HG02588 (cell line): ENCODE measurements around the gene YIPF1.
"Not testable (repeated sequence)": the region's sequence is repeated elsewhere in the genome, so short reads cannot be mapped to it uniquely, and the experiment has no call there.

Experiments used
- ATAC-seq: cut with Tn5 transposase; IDR thresholded peaks from one replicate; pipeline ENCODE4 v1.9.1; 2021; ENCODE audit warnings: mild to moderate bottlenecking, moderate library complexity; ENCODE audit not compliant: unreplicated experiment

YIPF1 gene

DNA sequence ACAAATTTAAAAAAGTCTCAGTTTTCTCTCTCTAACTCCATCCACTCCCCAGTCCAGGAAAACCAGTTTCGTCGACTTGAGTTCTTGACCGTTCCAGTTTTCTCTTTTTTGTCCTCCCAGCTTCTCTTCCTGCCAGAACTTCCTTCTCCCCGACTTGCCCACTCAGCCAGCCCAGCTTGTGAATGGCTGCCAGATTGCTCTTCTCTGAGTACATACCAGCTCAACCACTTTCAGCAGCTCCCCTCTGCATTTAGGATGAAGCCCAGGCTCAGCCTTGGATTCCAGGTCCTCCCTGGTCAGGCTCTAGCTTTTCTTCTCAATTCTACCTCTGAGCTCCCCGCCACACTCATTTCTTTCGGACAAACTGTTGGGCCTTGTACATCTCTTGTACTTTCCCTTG lies 5.8 kb upstream of the YIPF1 start:
- ATAC-seq: no peak

DNA sequence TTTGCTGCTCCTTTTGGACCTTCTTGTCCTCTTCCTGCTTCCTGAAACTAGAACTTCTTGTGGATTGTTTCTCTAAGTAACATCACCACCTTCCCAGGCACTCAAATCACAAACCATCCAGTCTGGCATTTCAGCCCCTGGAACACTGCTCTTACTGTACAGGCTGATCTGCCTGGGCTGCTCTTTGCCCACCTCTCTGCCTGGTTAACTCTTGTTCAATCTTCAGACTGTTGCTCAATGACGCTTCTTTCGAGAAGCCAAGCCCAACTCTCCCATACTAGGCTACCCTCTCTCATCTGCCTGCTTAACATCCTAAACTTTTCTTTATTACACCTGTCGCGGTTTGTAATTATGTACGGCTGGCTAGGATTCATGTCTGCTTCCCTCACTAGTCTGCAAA lies 5.0 kb upstream of the YIPF1 start:
- no peak for ATAC-seq

DNA sequence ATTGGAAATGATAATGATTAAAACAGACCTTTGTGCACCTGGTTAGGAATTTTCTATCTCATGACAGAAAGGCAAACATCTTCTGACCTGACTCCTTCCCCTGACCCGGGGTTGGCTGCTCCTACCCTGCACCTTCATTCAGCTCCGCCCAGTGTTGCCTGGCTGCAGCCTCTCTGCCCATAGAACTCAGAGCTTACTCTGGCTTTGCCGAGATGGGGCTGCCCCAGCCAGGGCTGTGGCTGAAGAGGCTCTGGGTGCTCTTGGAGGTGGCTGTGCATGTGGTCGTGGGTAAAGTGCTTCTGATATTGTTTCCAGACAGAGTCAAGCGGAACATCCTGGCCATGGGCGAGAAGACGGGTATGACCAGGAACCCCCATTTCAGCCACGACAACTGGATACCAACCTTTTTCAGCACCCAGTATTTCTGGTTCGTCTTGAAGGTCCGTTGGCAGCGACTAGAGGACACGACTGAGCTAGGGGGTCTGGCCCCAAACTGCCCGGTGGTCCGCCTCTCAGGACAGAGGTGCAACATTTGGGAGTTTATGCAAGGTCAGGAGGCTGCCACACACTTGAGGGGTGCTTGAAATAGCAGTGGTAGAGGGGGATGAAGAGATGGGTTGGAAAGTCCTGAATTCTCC lies 4.5 kb upstream of the YIPF1 start, which contains the start of gene DIO1:
Gene DIO1 (plus strand): TSS at position 189 of the 638 bp plus-strand sequence. CDS start 24 bp downstream, at position 213.
- no peak for ATAC-seq

DNA sequence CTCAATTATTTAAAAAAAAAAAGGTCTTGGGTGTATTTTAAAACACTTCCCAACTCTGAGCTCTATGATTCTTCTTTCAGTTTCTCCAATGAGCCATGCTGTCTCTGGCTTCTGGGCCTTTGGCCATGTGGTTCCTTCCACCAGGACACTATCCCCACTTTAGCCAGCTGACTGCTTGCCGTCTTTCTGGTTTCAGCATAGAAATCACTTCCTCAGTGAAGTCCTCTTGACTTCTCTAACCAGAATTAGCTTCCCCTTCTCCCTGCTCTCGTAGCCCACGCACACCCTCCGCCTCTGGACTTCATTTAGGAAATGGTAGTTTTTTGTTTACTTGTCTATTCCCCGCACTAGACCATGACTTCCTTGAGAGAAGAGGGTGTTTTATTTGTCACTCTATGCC lies 3.3 kb upstream of the YIPF1 start:
- ATAC-seq: no peak

DNA sequence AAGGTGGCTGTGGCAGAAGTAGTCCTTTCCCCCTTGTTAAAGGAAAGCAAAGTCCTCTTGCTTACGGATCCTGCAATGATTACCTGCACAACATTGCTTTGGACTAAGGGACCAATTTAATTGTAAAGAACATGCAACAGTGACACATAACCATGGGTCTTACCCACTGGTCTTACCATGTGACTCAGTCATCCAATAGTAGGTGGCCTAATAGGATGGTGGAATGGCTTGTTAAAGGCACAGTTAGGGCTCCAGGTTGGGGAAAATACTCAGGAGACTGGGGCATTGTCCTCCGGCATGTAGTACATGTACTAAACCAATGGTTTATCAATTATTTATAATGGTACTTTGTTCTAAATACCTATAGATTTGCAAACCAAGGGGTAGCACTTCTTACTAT lies 2.1 kb upstream of the YIPF1 start:
- ATAC-seq: no peak

DNA sequence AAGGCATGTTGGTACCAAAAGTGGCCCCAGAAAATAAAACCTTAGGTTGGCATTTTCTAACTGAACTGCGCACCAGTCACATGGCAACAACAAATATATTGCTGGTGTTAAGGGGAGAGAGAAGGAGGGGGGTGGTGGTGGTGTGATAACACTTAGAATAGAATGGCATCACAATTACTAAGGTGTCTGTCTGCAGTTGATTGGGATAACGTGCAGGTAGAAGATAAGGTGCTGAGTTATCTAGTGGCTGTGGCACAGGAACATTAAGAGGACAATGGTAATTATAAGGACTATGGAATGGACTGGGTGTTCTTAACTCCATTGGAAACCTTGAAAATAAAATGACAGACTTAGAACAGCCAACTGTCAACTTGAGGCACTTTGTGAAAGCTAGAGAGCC lies 1.4 kb upstream of the YIPF1 start:
- no peak for ATAC-seq

DNA sequence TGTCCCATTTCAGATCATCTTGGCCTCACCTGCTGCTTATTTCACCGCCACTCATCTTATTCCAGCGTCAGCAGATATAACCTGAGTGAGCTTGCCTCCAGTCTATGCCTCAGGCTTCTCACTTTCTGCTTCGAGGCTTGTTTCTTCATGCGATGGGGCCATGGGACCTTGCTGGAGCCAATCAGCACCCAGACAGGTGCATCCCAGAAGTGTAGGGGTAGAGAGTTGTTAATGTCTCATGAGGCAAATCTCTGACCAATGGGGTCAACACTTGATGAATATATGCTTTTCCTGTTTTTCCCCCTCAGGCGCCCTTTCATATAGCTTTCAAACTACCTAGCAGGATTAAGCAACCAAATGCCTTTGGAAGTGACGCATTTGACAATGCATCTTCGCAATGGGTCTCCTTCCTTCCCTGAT lies 935 bp upstream of the YIPF1 start:
- ATAC-seq: no peak

DNA sequence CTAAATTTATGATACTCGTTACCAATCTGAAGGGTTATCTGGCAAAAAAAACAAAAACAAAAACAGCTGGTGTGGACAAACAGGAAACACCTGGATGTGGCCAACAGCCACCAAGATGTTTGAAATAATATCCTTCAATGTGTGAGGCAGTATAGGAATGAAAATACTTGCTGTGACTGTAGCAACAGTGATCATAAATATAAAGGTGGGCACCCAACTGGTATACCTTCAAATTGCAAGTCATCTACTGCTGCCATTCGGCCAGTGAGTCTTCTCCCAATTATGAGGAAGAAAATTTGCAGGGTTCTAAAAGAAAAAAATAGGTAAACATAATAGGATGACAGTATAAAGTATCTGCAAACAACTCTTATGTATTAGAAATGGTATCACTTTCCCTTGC lies 916 bp downstream of the YIPF1 start:
- no peak for ATAC-seq

DNA sequence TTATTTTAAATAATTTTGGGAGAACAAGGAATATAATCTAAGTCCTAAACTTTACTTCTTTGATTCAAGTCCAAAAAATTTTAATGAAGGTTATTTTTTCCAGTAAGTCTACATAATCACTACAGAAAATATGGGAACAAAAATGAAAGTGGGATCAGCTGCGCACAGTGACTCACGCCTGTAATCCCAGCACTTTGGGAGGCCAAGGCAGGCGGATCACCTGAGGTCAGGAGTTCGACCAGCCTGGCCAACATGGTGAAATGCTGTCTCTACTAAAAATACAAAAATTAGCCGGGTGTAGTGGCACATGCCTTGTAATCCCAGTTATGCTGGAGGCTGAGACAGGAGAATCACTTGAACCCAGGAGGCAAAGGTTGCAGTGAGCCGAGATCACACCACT lies 6.0 kb downstream of the YIPF1 start:
- not testable (repeated sequence) for ATAC-seq

DNA sequence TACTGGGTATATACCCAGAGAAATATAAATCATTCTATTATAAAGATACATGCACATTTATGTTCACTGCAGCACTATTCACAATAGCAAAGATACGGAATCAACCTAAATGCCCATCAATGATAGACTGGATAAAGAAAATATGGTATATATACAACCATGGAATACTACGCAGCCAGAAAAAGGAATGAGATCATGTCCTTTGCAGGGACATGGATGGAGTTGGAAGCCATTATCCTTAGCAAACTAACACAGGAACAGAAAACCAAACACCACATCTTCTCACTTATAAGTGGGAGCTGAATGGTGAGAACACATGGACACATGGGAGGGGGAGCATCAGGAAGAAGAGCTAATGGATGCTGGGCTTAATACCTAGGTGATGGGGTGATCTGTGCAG lies 7.7 kb downstream of the YIPF1 start:
- ATAC-seq: not testable (repeated sequence)

DNA sequence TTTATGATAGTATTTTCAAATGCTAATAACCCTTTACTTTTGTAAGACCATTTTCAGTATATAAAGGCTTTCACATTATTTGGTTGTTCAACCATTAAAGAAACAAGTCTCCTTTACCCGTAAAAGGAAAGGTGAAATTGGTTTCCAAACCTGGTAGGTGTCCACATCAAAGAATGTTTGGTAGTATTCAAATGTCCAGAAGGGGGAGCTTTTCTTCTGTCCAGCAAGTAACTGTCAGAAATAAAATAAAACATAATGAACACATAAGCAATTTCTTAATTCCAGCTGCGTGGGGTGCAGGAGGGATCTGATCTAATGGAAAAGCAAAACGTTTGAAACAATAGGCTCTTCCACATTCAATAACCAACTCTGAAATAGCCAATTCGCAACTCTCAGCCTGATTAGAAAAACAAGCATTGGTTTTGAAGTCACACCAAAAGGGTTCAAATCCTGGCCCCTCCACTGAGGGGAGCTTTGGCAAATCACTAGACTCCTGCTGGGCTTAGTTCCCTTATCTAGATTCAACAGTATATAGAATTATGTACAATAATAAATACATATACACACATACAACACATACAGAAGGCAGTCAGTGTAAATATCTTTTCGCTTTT lies 11.0 kb downstream of the YIPF1 start:
- no peak for ATAC-seq

DNA sequence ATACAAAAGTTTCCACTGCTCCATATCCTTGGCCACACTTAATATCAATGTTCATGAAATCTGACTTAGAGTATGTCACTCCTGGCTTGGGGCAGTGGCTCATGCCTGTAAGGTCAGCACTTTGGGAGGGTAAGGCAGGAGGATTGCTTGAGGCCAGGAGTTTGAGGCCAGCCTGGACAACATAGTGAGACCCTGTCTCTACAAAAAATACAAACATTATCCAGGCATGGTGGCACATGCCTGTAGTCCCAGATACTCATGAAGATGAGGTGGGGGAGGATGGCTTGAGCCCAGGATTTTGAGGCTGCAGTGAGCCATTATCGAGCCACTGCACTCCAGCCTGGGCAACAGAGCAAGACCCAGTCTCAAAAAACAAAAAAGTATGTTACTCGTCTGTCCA lies 14.4 kb downstream of the YIPF1 start:
- not testable (repeated sequence) for ATAC-seq

DNA sequence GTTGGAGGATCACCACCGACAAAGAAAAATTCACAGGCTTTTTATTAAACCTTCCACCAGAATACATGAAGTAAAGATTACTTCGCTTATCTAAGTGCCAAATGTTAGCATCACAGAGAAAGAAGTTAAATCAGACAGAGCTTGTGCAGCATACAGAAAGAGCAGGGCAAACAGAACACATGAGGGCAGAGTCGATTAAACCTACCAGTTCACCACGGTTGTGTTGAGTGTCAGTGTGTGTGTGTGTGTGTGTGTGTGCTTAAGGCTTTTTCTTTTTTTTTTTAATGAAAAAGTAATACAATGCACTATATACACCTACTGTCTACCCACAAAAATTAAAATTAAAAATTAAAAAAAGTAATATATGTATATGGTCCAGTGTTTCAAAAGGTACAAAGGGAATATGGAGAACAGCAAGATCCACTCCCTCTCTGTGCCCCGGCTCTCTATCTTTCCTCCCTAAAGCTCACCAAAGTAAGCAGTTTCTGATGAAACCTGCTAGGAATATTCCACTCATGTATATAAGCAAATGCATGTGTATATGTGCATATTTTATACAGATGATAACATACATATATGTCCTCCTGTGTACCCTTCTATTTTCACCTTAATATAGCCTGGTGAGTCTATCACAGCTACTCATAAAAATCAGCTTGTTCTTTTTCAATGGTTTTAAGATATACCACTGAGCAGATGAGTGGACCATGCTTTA lies 17.7 kb downstream of the YIPF1 start:
- ATAC-seq: no peak

DNA sequence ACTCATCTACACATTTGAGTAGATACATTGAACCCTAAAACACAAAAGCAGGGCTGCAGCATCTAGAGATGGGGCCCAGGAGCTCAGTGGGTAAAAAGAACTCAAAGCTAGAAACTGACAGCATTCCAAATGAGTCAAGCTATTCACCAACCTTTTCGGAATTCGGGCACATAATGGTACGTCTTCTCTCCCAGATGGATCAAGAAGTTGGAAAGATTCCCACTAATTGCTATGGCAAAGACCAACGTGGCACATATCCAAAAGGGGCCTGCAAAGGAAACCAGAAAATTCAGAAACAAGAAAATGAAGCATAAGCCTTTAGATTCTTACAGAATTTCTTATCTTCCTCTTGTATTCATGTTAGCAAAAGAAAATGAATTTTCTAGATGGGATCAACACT lies 18.4 kb downstream of the YIPF1 start:
- ATAC-seq: no peak

DNA sequence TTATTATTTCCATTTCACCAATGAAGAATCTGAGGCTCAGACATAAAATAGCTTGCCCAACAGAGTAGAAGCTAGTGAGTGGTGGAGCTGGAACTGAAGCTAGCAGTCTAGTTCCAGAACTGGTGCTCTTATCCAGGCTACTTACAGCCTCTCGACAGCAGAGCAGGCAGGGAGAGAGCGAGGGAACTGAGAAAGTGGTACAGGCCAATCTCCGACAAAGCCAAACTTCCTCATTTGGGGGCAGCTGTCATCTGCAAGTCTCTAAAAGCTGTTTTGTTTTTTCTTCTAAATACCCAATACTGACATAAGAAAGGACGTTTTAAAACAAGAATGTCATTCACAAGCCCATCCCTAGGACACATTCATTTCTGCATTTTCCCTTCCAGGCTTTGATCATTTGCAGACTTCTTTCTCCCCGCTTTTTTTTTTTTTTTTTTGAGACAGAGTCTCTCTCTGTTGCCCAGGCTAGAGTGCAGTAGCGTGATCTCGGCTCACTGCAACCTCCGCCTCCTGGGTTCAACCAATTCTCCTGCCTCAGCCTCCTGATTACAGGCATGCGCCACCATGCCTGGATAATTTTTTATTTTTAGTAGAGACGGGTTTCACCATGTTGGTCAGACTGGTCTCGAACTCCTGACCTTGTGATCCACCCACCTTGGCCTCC lies 20.0 kb downstream of the YIPF1 start:
- ATAC-seq: no peak

DNA sequence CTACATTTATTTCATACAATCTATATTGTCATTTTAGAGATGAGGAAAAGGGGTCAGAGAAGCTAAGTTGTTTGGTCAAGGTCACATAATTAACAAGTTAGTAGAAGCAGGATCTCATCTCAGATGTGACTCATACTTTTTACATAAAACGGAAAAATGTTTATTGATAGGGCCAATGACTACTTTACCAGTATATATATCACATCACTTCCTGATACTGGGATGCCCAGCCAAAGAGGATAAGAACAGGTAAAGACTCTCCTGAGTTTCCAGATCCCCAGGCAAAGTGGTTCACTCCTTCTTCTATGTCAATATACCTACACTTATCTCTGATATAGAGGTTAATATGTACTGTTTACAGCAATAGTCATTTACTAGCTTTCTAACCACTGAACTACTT lies 21.0 kb downstream of the YIPF1 start:
- no peak for ATAC-seq

DNA sequence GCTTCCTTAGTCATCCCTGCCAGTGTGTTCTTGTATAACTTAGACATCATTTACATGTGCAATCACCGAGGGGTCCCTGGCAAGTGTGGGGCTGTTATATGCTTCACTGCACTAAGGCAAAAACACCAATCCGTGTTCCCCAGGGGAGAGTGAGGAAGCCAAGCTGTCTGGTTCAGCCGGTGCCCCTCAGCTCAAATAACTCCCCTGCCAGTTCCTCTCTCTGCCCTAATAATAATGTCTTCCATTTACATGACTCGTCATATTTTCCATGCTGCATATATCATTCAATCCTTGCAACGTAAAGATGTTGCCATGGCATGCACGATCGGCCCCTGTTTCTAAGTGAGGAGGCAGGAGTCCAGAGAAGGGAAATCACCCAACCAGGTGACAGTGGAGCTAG lies 27.1 kb downstream of the YIPF1 start:
- no peak for ATAC-seq

DNA sequence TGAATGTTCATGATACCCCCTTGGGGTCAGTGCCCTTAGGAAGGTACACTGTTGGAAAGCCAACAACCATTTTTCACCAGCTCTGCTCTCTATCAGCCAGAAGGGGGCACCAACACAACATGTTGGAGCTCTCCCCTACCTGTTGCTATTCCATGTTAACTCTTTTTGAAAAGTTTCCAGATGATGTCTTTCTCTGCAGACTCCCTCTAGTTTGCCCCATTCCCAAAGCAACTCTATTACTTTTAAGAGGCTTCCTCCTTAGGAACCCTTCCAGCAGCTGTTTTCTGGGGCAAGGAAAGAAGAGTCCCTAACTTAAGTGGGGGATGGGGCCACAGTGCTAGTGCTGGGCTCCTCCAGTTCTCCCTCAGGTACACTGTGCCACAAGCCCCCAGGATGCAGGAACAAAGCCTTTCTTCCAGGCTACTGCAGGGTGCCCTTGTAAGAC lies 28.6 kb downstream of the YIPF1 start:
- ATAC-seq: no peak

DNA sequence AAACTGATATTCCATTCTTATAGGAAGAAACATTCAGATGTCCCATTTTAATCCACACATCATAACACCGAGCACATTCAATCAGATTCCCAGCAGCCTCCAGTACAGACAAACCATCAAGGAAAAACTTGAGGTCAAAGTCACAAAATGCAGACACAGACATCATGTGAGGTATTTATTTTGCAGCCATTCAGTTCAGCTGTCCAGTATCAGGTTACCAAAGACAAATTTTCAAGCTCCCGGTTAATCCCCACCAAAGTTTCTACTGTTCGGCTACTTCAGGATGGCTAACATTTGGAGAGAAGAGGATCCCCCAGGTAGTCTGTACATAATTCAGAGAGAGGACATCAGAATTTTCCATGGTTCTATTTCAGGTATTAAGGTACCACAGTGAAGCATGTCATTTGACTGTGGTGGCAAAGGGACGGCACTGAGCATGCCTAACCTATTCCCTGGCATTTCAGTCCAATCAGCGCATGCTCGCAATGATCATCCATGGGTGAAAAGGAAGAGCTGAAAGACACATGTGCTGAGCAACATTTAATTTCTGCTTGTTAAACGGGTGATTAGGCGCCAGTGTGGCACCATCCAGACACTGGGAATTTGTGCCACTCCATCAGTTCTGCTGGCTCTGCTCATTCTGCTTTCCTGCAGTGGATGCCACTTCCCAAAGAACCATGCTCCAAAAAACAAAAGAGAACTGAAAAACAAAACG lies 37.9 kb downstream of the YIPF1 start:
- ATAC-seq: no peak

DNA sequence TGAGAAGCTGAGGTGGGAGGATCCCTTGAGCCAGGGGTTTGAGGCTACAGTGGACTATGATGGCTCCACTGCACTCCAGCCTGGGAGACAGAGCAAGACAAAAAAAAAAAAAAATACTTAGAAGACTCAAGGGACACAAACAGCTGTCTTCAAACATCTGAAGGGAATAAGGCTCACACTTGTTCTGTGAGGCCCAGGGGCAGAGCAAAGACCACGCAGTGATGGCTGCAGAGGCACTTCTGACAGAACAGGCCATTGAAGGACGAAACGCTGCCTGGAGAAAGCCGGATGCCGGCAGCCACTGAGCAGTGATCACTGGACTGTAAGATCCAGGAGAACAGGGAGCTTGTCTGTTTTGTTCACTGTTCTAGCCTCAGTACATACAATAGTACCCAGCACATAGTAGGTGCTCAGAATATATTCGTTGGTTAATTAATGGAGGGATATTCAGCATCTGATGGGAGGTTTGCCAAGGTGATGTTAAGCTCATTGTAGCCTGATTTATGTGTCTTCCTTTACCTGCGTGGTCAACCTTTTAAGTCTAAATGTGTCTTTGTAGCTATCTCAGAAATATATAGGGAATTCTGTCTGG lies 39.4 kb downstream of the YIPF1 start:
- ATAC-seq: no peak

DNA sequence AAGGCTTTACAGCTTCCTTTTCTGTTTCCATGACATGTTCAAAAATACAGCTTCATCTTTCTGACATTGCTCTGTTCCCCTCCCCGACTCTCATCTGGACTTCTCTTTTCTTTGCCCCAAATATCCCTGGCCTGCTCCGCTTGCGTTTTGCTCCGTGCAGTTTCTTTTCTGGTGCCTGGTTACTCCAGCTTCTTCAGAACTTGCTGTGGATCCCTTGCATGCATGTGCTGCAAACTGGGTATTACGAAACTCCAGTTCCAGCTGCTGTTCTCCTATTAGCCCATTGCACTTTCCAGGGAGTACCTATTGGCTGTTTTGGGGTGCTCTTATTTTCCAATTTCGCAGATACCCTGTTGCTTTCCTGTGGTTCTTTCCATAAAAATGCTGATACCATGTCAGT lies 41.6 kb downstream of the YIPF1 start:
- no peak for ATAC-seq
